Glutamatergic neuron (in vitro differentiated cells): ENCODE results near the gene MIS18A. TPM values are rescaled to one million over a fixed set of nuclear protein-coding genes. Genes with fewer than 3 reads are reported as not detected.
A peak's percentile ranks its signal among the peaks of the same experiment; 100 is the strongest.

Experiments used
- DNase-seq: peaks from one replicate; pipeline ENCODE4 v3.0.0; 2022
- H3K27ac Mint-ChIP-seq: one replicate; pipeline ENCODE4 v1.8.0; 2020; ENCODE audit warnings: mild to moderate bottlenecking, mixed read lengths, inconsistent platforms; ENCODE audit not compliant: unreplicated experiment
- H3K27me3 Mint-ChIP-seq: one replicate; pipeline ENCODE4 v1.8.0; 2020; ENCODE audit warnings: mild to moderate bottlenecking, moderate library complexity, mixed read lengths, inconsistent platforms; ENCODE audit not compliant: unreplicated experiment
- H3K36me3 Mint-ChIP-seq: one replicate; pipeline ENCODE4 v1.8.0; 2020; ENCODE audit warnings: mild to moderate bottlenecking, mixed read lengths, inconsistent platforms; ENCODE audit not compliant: unreplicated experiment
- H3K4me1 Mint-ChIP-seq: one replicate; pipeline ENCODE4 v1.8.0; 2020; ENCODE audit warnings: mild to moderate bottlenecking, low read depth, mixed read lengths, inconsistent platforms; ENCODE audit not compliant: unreplicated experiment
- H3K4me3 Mint-ChIP-seq: one replicate; pipeline ENCODE4 v1.8.0; 2020; ENCODE audit warnings: mild to moderate bottlenecking, mixed read lengths, inconsistent platforms; ENCODE audit not compliant: unreplicated experiment
- H3K9me3 Mint-ChIP-seq: one replicate; pipeline ENCODE4 v1.8.0; 2020; ENCODE audit warnings: mild to moderate bottlenecking, moderate library complexity, mixed read lengths, inconsistent platforms; ENCODE audit not compliant: unreplicated experiment
- CTCF ChIP-seq: fragments of 200-600 bp; sonication (generic); IDR thresholded peaks from one replicate; pipeline ENCODE4 v1.5.0; 2021; ENCODE audit not compliant: partially characterized antibody, unreplicated experiment
- total RNA-seq: library from RNA; stranded (reverse); fragmentation: NEBNext Ultra II Directional; extraction: Animal tissue kit (Norgen Biotek cat#: 25700); gene quantifications from one replicate; pipeline ENCODE4 v1.2.1, GENCODE V29; 2021; ENCODE audit not compliant: unreplicated experiment

MIS18A gene
- total RNA-seq, 1 donor from 2014 or later = 12.6 TPM

DNA sequence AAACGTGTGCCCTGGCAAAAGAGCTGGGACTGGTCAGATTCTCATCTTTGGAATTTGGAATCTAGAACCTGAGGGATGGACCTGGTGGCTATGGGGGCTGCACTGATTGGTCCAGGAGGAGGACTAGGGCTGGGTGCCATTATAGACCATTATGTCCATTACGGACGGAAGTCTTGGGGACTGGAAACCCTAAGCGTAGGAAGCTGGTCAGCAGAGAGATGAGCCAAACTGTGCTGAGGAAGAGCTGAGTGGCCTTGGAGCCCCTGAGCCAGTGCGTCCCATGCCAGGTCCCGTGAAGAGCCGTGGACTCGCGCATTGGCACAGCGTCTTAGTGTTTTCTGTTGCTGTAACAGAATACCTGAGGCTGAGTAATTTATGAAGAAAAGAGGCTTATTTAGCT, 29.8 kb upstream of the MIS18A start:
- Mint-ChIP-seq H3K27me3 (no peaks in the 10 kb centered on the region), H3K4me3 (no peak overlapping the region), H3K9me3 (peaks cover 4% of the 10 kb centered on the region), H3K36me3 (no peaks in the 10 kb centered on the region), H3K4me1 (peaks cover 20% of the 10 kb centered on the region), H3K27ac (no peak overlapping the region)
- TF ChIP-seq CTCF = no peak
- no peak for DNase-seq

- Mint-ChIP-seq H3K36me3 (no peaks in the 10 kb centered on the region), H3K27me3 (no peaks in the 10 kb centered on the region), H3K9me3 (peaks cover 4% of the 10 kb centered on the region), H3K4me3 (no peak overlapping the region), H3K4me1 (peaks cover 13% of the 10 kb centered on the region), H3K27ac (no peak overlapping the region)
- no peak for DNase-seq
- TF ChIP-seq CTCF = no peak
These were observed 28.9 kb upstream of the MIS18A start for GRCh38 chr21:32307706-32308105.

- peak; percentile 71 for DNase-seq
- H3K27me3 Mint-ChIP-seq = no peaks in the 10 kb centered on the region
- H3K9me3 Mint-ChIP-seq = peaks cover 5% of the 10 kb centered on the region
- TF ChIP-seq CTCF = peak; percentile 46
- H3K4me3 Mint-ChIP-seq = no peak overlapping the region
- H3K36me3 Mint-ChIP-seq = no peaks in the 10 kb centered on the region
- peaks cover 14% of the 10 kb centered on the region for H3K4me1 Mint-ChIP-seq
- peak overlapping the region; percentile 66 for H3K27ac Mint-ChIP-seq
These were observed 27.4 kb upstream of the MIS18A start for GRCh38 chr21:32306021-32306780.

DNA sequence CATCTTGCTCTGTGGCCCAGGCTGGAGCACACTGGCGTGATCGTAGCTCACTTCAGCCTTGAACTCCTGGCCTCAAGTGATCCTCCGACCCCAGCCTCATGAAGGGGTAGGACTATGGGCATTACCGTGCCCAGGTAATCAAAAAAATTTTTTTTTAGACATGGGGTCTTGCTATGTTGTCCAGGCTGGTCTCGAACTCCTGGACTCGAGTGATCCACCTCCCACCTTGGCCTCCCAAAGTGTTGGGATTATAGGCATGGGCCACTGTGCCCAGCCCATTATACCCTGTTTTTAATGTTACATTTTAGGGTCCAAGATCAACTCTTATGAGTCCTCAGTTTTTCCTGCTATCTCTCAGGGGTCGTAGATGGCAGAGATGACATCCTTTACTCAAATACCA, 26.1 kb upstream of the MIS18A start:
- no peaks in the 10 kb centered on the region for H3K36me3 Mint-ChIP-seq
- TF ChIP-seq CTCF = no peak
- H3K4me1 Mint-ChIP-seq = peaks cover 12% of the 10 kb centered on the region
- no peak overlapping the region for H3K4me3 Mint-ChIP-seq
- H3K9me3 Mint-ChIP-seq = peaks cover 5% of the 10 kb centered on the region
- no peaks in the 10 kb centered on the region for H3K27me3 Mint-ChIP-seq
- no peak overlapping the region for H3K27ac Mint-ChIP-seq
- no peak for DNase-seq

- peaks cover 13% of the 10 kb centered on the region for H3K4me1 Mint-ChIP-seq
- H3K9me3 Mint-ChIP-seq = peaks cover 5% of the 10 kb centered on the region
- no peaks in the 10 kb centered on the region for H3K36me3 Mint-ChIP-seq
- H3K4me3 Mint-ChIP-seq = no peak overlapping the region
- DNase-seq = no peak
- no peak overlapping the region for H3K27ac Mint-ChIP-seq
- H3K27me3 Mint-ChIP-seq = no peaks in the 10 kb centered on the region
- TF ChIP-seq CTCF = no peak
These were observed 24.5 kb upstream of the MIS18A start for GRCh38 chr21:32303385-32303784.
